Fibroblast of mammary gland (primary cell): ENCODE results near the gene PAEP.

ENCODE experiments used
- DNase-seq: peaks from one replicate; pipeline ENCODE4 v3.0.0-alpha.2; 2010; ENCODE audit warnings: low read depth
- H3K4me3 ChIP-seq: 2 replicates; pipeline ENCODE4 v1.5.1; 2011; ENCODE audit warnings: low read depth, mild to moderate bottlenecking, low read length, moderate library complexity; ENCODE audit not compliant: control insufficient read depth
- TF ChIP-seq, protein P1 (sequence below): conservative IDR thresholded peaks from 2 replicates; pipeline ENCODE4 v1.5.1; 2011; ENCODE audit warnings: low read depth, low read length, inconsistent platforms; ENCODE audit not compliant: control insufficient read depth, insufficient read depth

Gene PAEP

GRCh38 chr9:135515083-135515951 is 46.2 kb upstream of the PAEP start:
- H3K4me3 ChIP-seq: no peak overlapping the region
- DNase-seq: no peak
- TF ChIP-seq, protein P1, sequence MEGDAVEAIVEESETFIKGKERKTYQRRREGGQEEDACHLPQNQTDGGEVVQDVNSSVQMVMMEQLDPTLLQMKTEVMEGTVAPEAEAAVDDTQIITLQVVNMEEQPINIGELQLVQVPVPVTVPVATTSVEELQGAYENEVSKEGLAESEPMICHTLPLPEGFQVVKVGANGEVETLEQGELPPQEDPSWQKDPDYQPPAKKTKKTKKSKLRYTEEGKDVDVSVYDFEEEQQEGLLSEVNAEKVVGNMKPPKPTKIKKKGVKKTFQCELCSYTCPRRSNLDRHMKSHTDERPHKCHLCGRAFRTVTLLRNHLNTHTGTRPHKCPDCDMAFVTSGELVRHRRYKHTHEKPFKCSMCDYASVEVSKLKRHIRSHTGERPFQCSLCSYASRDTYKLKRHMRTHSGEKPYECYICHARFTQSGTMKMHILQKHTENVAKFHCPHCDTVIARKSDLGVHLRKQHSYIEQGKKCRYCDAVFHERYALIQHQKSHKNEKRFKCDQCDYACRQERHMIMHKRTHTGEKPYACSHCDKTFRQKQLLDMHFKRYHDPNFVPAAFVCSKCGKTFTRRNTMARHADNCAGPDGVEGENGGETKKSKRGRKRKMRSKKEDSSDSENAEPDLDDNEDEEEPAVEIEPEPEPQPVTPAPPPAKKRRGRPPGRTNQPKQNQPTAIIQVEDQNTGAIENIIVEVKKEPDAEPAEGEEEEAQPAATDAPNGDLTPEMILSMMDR: no peak

GRCh38 chr9:135516132-135516860 is 45.3 kb upstream of the PAEP start:
- H3K4me3 ChIP-seq: no peak overlapping the region
- TF ChIP-seq, protein P1: no peak
- no peak for DNase-seq

DNA sequence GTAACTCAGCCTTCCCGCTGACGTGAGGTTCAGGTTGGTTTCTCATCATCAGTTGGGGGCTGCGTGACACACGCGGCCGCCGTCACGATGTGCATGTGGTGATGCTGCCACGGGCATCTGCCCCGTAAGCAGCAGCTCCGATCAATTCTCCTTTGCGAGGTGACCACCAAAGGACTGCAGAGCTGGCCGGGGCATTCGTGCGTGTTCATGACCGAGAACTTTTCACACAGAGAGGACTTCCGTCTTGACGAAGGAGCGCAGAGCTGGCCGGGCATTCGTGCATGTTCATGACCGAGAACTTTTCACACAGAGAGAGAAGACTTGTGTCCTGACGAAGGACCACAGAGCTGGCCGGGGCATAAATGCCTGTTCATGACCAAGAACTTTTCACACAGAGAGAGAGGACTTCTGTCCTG is 44.1 kb upstream of the PAEP start:
- DNase-seq: no peak
- TF ChIP-seq, protein P1: no peak
- H3K4me3 ChIP-seq: no peak overlapping the region

- TF ChIP-seq, protein P1: no peak
- DNase-seq: no peak
- no peak overlapping the region for H3K4me3 ChIP-seq
Measured at GRCh38 chr9:135519179-135519971, 42.2 kb upstream of the PAEP start.

GRCh38 chr9:135520916-135521607 is 40.5 kb upstream of the PAEP start, which contains the start of gene LCN1:
TSS of gene LCN1 (plus strand) at chr9:135521440. CDS start at chr9:135521498, 58 bp downstream.
- TF ChIP-seq, protein P1: no peak
- no peak within 1 kb of the TSS for H3K4me3 ChIP-seq
- DNase-seq: no peak

GRCh38 chr9:135521608-135522095 is 39.9 kb upstream of the PAEP start:
- TF ChIP-seq, protein P1: no peak
- DNase-seq: no peak
- no peak overlapping the region for H3K4me3 ChIP-seq
